Measurements from ENCODE around the gene ISM1.

ISM1 gene

DNA sequence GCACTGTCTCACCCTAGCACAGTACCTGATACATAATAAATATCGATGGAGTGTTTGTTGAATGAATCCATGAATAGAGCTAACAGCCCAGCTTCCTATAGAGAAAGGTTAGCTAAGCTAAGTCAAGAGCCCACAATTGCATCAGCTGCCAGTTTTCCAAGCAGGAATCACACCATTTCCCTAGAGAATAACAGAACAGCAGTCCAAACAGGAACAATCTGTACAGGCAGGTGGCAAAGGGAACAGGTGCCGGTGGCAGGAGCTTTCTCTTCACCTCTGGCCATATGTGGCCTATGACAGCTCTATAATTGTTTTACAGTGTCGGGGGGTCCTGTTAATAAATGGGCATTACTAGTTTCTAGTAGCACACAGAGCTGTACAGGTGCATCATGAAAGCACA, 38.8 kb downstream of the ISM1 start:
- DNase-seq: peak; percentile 16

DNA sequence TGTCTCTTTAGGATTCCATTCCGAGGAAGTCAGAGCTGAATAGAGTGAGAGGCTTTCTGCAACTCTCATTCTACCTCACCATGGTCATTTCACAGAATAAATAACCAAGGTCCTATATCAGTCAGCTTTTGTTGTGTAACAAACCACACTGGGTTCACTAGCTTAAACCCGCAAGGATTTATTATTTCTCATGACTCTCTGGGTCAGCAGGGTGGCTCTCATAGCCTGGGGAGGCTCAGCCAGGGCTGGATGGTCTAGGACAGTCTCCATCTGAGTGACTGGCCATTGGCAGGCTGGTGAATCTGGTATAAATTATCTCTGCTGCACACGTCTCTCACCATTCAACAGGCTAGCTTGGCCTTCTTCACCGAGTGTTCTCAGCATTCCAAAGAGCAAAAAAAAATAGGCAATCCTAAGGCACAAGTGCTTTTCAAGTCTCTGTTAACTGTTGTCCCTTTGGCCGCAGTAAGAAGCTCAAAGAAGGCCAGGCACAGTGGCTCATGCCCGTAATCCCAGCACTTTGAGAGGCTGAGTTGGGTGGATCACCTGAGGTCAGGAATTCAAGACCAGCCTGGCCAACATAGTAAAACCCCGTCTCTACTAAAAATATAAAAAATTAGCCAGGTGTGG, 39.7 kb downstream of the ISM1 start:
- no peak for DNase-seq

DNA sequence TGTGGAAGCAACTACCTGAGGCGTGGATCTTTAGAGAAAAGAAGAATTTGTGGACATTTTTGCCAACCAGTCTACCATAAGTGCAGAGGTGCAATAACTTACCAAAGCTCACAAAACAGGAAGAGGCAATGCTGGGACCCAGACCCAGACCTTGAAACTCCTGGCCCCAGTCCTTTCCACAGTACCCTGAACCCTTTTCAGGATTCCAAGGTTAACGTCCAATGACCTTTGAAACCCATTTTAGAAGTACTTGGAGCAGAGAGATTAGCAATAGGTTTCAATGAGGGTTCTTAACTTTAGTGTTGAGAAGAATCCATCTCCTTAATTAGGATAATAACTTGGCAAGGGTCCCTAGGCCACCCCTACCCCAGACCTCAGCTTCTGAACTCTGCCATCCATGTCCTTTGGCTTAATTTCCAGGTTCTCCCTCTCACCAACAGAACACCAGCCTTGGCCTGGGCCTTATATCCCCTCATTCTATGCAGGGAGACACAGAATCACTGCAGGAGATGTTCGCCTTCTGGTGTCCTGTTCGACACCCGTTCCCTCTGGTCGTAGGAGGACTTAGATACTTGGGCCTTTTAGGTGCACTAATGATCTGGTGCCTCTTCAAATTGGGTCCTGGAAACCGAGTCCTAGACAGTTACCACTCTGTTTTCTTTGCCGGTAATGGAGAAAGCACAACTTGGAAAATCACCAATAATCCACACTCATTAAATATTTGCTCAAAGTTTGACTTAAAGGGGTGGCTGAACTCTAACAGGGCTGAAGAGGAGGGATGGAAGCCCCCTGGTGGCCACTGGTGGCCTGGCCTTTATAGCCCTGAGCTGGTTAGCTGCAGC, 40.6 kb downstream of the ISM1 start:
- DNase-seq: no peak

DNA sequence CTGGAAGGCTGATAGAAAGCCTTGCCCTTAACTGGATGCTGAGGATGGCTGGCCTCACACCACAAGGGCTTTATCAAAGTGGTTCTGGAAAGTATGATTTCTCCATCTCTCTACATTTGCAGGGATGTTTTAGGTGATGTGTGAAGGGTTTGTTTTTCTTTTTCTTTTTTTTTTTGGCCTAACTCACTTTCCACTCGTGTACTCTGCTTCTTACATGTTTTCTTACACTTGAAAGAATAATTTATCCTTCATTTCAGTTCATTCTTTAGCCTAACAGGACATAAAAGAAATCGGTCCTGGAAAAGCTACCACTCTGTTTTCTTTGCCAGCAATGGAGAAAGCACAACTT, 41.2 kb downstream of the ISM1 start:
- no peak for DNase-seq

DNA sequence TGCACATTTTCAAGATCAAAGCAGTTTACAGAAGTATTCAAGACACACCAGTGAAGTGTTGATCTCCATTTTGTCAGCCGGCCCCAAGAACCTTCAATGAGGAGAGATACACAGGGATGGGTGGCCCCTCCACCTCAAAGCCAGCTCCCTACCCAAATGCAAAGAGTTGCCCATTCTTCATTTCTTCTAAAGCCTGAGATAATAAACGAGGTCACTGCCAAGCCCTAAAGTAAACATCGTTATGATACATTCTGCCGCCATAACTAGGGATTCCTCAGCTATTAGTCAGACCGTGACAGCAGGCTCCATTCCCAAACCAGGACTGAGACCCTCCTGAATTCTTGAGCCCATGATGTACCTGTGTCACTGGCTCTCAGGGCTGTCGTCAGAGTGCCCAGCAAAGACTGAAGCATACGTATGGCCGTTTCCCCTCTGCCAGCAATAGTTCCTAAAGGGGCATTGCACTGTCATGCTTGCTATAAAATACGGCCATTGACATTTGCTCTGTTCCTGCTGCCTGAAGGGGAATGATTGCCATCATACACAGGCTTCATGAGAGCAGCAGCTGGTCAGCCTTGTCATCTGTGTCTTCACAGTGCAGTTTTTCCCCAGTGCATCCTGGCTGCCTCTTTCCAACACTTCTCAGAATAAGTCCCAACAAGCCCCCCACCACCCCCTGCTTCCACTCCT, 41.7 kb downstream of the ISM1 start:
- no peak for DNase-seq

DNA sequence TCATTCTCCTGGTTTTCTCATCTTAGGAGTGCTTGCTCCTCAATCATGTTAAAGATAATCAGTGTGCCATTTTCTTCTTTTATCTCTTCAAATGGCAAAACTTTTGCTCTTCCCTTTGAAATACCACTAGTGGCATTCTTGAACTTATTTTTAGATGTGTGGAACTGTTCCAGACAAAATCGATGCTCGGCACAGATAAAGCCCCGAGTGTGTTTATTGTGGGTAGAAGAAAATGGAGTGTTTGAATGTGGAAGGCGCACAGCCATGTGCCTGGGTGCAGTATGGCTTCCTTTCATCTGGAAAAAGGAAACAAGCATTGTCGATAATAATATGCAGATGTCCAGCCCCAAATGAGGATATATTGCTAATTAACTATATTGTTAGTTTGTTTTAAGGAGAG, 42.4 kb downstream of the ISM1 start:
- no peak for DNase-seq

DNA sequence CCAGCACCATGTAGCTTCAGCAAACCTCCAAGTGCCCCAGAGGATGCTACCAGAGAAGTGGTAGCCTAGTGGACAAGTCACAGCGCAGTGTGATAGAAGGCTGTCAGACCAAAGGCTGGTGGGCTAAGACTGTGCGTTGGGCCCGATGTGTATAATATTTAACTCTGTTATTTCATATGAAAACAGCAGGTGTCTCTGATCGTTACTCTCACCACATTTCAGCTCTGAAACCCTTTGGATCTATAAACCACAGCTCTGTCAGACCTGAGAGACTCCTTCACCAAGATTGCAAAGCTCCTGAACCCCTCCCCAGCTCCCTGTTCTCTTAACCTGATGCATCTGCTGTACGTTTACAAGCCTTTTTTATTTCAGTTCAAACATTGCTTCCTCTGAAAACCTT, 43.8 kb downstream of the ISM1 start:
- DNase-seq: no peak

DNA sequence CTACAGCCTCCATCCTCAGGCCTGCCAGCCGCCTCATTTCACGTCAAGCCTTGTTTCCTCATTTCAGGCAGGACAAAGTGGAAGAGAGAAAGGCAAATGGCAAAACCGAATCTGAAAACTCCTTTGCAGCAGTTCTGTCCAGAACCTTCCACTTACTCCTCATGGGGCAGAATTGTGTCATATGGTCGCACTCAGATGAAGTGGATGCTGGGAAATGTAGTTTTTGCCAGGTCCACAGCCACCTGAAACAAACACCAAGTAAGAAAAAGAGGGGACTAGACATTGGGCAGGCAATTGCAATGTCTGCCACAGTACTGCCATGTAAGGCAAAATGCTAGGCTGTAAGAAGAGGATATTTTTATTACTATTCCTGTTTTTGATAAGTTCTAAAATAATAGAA, 44.9 kb downstream of the ISM1 start:
- no peak for DNase-seq

DNA sequence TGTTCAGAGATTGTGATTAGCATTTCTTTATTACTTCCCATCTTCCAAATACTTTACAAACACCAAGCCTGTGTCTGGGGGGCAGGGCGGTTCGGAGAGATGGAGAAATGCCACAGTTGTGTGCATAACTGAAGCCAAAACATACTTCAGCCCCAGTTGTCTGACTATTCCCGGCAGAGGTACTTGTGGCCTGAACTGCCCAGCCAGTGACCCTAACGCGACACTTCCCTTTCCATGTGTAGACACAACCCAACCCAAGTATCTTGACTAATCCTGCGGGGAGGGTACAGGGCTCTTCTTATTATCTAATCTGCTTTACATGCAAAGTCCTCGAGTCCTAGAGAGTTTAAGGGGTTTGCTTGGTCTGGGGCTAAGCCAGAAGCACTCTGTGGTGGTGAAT, 46.2 kb downstream of the ISM1 start:
- DNase-seq: no peak

DNA sequence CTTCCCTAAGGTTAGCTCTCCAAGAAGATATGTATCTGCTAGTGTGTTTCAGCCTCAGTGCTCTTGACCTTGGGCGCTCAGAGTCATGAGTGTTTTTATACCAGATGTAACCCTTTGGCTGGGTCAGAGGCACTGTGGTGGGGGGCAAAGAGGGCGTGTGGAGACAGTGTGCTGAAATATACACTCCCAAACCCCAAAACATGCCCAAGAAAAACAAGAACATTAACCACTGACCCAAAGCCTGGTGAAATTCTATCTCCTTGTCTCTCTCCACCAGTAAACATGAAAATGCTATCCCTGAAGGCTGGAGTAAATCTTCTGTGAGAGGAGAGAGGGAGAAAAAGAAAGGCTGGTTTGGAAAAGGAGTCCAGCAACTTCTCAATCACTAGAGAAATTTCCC, 47.9 kb downstream of the ISM1 start:
- DNase-seq: no peak

DNA sequence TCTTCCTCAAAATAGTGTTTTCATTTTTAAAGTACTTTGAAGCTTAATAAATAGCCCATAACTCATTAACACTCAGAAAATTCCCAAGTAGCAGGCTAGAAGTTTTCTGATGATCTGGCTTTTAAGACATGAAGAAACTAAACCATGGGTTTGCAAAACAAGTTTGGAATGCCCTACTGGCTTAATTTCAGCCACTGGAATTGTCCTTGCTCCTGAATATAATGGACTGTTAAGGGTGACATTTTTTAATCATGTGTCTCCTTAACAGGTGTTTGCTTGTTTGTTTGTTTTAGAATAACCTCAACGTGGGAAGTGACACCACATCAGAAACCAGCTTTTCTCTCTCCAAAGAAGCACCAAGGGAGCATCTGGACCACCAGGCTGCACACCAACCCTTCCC, 49.1 kb downstream of the ISM1 start:
- no peak for DNase-seq

DNA sequence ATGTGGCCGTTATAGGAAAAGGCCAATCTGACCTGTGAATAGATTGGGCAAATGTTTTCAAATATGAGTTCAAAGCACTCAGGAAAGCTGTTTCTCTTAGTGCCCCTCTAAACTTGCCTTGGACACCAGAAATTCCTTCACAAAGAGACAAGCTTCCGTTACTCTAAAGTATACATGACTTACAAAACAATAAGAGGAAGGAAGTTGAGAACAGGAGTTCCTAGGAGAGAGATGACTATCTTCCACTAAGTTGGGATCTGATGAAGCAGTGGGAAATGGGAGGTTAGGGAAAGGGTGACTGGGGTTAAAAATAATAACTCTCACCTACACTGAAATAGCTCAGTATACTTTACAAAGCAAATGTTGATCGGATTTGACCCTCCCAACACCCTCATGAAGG, 50.0 kb downstream of the ISM1 start:
- no peak for DNase-seq

DNA sequence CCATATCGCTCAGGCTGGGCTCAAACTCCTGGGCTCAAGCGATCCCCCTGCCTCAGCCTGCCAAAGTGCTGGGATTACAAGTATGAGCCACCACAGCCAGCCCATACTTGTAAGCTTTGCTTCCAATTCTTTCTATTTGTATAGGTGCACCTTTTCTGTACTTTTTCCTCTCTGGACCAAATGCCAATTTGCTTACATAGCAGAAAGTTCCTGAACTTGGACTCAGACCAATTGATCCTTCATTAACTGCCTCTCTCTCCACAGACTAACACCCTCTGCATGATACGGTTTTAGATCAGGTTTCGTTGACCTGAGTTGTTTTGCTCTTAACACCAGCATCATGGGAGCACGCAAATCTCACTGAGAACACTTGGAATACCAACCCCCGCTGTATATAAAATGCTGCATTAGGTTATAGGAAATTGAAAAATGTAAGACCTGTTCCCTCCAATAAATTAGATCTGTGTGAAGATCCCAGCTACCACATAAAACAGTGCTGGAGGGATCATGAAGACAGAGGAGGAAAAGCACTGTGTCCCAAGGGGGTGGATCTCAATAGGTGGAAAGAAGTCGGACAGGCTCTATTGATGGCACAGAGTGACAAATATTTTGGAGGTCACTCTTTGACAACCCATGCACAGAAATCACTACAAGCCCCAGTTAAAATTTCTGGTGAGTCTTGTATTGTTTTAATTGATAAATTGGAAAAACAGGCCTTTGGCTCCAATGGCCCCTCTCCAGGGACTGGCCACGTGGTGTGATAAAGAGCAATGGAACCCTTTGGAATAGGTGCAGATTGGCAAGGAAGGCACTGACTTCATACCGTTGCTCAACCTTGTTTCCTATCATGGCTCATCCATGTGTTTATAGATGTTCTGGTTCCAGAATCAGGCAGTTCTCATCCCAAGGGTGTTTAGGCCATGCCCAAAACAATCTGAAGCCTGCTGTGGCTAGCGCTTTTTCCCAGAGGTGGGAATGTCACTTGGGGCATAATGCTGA, 51.2 kb downstream of the ISM1 start:
- DNase-seq: no peak

DNA sequence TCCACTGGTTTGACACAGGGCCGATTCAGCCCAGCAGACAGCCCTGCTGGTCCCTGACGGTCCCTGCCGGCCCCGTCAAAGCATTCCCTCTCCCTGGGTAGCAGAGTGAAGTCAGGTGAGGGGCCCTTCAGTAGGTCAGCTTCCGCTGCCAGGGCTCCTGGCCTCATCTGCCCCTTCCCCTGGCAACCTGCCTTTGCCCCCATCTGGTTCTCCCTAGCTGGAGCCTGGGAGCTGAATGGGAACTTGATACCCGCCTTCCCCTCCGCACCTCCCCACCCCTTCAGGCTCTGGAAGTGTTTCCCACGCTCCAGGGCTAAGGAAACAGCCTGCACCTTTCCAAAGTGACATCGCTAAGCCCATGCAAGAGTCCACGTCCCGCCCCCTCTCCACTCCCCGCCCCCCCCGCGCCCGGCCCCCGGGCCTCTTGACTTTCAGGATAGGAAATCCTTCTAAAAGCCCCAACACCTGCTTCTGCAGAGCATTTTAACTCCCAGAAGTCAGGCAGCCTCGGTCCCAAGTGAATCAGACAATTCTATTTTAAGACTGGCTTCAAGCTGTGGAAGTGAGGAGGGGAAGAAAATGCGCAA, 53.3 kb downstream of the ISM1 start:
- DNase-seq: peak; percentile 39

DNA sequence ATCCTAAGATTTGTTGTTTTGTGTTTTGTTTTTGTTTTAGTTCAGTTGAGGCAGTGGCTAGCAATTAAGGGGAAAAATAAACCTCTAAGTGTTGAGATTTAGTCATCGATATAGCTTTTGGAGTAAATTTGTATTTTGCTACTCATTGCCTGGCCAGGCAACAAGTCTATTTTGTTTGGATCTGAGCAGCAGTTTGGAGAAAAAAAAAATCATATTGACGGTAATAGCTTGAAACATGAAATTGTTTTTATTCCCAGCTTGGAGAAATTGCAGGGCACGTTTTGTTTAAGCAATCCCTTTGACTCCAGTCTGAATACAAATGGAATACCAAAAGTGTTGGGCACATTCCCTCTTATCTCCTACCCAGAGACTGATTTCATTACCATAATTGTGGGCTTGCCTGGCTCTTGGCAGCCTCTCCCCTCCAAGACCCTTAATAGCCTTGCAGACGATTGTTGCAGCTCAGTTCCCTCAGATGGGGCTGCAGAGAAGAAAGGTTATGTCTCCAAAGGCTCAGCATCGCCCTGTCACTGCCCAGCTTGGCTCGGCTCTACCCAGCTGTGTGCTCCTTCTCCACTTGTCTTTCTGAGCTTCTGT, 56.0 kb downstream of the ISM1 start:
- no peak for DNase-seq

DNA sequence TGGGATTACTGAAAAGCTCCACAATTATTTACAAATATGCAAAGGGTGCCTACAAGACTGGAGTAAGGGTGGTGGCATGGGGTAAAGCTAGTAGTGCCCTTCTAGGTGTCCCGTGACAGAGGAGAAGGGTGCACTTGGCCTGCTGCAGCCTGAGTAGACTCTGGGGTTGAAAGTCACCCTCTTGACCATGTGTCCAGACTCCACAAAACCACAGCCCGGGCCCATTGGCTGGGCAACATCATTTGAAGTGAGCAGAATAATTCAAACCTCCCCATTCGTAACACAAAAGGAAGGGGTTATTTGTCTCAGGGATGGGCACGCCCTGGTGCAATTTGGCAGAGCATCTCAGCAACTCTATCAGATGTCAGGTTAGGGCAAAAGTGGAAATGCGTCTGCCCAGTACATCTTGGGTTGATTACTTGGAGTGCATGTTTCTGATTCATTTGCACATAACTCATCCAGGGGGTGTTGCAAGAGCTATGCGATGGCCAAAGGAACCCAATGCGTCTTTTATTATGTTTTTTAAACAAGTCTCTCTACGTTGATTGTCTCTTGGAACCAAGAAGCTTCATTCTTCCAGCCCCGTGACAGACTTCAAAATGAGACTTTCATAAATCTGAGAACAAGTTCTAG, 56.7 kb downstream of the ISM1 start:
- DNase-seq: no peak

DNA sequence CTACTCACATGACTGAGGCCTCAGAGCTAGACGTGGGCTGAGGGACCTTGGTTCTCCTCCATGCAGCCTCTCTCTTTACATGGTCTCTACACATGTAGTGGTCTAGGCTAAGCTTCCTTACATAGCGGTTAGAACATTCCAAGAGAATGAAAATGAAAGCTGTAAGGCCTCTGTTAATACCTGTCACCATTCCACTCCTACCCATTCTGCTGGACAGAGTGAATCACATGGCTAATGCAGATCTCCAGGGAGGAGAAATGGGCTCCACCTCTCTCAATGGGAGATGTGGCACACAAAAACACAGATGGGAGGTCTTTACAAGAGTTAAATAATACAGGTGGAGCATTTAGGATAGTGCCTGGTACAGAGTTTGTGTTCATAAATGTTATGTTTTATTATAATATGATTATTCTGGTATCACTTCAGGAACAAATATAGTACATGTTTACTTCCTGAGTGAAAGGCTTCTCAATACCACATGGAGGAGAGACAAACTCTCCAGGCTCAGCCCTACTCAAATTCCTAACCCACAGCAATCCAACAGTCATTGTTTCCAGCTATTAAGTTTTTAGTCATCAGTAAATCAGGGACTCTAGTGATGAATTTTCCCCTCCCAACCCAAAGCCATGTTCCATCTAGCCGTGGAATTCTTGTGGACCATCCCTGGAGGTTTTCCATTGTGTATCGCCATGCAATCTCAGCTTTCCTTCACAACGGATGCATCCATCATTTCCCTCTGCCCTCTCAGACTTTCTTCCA, 57.9 kb downstream of the ISM1 start:
- no peak for DNase-seq

DNA sequence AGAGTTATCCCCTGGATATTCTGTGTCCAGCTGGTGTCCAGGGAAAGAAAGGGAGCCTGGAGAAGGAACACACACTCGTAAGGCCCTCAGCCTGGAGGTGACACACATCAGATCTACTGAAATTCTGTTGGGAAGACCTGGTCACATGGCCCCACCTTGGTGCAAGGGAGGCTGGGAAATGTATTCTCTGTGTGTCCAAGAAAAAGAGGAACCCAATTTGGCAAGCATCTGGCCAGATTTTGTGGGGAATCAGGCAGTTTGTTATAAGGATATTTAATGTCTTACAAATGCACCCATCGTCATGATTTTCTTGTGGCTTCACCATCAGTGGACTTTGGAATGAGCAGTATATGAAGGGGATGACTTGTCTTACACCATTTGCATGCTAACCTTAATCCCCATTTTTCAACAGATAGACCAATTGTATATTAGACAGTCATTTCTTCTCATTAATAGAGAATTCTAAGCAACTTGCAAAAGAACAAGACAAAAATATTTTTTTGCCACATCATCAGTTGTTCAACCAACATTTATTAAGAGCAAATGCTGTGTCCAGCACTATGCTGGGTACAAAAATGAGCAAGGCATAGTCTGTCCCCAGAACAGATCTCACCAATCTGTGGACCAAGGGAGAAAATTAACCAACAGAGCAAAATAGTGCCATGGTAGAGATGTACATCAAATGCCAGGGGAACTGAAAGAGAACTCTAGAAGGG, 59.7 kb downstream of the ISM1 start:
- no peak for DNase-seq

DNA sequence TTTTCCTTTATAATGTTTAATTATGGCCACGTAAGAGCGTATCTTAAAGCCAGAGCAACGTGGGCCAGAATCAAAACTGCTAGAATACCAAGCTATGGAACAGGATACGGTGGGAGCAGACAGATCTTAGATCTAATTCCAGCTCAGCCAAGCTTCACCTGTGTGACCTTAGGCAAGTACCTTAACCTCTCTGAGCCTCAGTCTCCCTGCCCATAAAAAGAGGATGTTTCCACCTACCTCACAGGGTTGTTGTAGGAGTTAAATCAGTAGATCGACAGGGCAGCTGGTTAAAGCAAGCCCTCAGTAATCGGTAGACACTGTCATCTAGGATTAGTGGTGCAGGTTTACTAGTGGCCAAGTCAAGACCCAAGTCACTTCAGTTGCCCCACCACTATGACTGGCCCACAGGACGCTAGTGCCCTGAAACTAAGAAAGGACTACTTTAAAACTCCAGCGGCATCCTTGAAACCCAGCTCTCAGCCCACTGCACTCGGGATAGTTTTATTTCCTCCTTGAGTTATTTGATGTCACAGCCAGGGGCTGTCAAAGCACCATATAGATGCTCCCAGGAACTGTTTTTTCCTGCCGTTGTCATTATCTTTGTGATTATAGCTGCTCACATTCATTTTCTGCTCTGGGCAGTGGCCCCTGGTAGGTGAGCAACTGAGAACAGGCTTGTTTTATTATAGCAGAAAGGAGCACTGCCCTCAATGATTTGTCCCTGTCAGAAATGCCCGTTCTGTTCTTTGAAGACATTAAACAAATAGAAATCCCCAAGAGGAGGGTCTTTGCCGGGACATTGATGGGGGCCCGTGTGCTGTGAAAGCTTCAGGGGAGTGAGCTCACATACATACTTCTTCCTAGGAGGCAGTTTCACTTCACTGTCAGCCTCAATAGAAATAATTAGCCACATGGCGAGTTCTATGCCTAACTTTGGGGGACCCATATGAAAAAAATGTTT, 63.1 kb downstream of the ISM1 start:
- DNase-seq: no peak
